B cell (primary cell): ENCODE results near the gene APOE.

Experiments used
- CTCF ChIP-seq: fragments of 200-600 bp; IDR thresholded peaks from one replicate; pipeline ENCODE4 v1.8.0; 2022; ENCODE audit warnings: antibody characterized with exemption, mild to moderate bottlenecking
- EZH2 ChIP-seq: IDR thresholded peaks from 2 replicates; pipeline ENCODE4 v1.6.1; 2012; ENCODE audit warnings: borderline replicate concordance, low read depth, mild to moderate bottlenecking, moderate library complexity, low read length; ENCODE audit not compliant: insufficient read depth, poor library complexity, severe bottlenecking

GRCh38 chr19:44947041-44947581 is 41.5 kb downstream of the APOE start:
- TF ChIP-seq CTCF (no peak), EZH2 (no peak)
